ENCODE results near the gene NFE2L2. TPM values are rescaled to one million over a fixed set of nuclear protein-coding genes. Genes with fewer than 3 reads are reported as not detected.
"Not testable (repeated sequence)": the region's sequence is repeated elsewhere in the genome, so short reads cannot be mapped to it uniquely, and the experiment has no call there.

Gene NFE2L2
- polyA plus RNA-seq, 3 donors, result 23.9 to 109 (median 82.1) TPM

DNA sequence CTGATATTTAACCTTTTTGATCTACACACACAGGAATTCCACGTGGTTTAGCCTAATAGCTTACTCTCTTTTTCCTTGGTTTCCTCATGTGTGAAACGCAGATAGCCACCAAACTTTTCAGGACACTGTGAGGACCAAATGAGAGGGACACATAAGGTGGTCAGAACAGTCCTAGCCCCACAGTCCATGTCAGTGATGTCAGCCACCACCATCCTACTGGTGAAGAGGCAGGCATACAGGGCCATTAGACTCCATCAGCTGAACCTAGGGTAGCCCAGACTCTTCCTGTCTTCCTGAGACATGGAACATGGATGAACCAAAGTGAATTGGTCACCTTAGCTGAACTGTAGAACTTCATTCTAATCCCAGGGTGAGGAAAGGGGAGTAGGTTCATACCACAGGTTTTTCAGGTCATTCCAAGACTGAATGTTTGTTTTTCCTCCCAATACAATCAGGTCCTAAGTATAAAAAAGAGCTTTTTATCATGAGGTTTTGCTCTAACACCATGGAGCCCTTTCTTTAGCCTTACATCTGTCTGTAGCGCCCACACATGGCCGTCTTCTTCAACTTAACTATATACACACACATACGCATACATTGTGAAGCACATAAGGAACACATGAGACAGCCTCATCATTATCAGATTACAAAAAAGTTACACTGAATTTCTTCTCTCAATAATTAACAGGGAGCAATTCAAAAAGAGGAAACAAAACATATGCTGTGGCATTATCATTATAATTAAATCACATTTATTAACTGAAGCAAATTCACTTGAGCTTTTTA, 18.5 kb upstream of the NFE2L2 start:
- no peak overlapping the region for H3K27ac ChIP-seq (ENCODE audit: low read depth, low read length)
- WGBS, 3 donors, result 88 to 95% (median 88%) methylated on average over 5 of the region's 5 CpGs

DNA sequence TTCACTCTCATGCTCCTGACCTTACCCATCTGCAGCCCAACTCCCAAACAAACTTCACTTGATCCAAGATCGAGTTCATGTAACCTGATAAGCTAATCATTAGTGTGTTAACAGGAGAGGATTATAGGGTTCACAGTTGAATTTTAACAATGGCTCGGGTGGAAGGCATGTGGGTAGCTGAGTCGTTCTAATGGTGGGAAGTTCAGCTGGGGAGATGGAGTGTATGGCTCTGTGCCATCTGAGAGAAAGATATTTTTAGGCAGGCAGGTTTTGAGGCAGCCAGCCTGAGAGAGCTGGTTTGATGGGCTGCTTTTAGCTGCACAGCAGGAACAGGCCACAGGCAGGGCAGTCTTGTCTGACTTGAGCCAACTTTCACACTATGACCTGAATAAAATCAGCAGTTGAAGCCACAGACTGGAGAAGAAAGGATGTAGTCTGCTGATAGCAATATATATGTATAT, 17.7 kb upstream of the NFE2L2 start:
- H3K27ac ChIP-seq (ENCODE audit: low read depth, low read length), result no peak overlapping the region
- WGBS, 3 donors, result 43 to 67% (median 47%) methylated on average over 3 of the region's 3 CpGs

DNA sequence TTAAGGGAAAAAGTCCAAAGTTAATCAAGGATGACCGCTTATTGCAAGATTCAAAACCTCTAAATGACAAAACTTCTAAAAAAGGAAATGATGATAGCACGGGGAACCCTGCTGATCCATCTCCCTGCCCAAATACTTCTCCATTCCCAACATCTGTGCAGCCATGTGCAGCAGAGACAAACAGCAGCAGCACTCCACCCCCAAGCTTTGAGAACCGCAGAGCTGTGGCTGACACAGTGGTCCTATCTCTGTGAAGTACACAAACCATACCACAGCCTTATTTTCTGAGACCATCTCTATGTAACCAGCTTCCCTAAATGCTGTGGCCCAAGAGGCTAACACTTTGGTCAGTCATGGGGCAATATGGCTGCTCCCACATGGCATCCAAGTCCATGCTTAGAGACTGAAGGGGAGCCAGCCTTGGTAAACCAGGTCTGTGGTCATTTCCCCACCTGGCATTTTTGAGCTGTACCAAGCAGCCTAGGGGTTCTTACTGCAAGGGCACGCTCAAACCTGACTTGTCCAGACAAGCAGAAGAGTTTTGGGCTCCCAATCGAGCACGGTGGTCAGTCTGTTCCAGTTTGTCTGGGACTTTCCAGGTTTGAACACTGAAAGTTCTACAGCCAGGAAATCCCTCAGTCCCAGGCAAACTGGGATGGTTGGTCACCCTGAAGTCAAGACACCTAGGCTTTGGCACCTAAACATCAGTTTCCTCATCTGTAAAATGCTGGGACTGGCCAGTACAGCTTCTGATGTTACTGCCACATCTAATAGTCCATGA, 17.1 kb upstream of the NFE2L2 start:
- 75 to 92% (median 82%) methylated on average over 6 of the region's 6 CpGs for WGBS, 3 donors
- no peak overlapping the region for H3K27ac ChIP-seq (ENCODE audit: low read depth, low read length)

DNA sequence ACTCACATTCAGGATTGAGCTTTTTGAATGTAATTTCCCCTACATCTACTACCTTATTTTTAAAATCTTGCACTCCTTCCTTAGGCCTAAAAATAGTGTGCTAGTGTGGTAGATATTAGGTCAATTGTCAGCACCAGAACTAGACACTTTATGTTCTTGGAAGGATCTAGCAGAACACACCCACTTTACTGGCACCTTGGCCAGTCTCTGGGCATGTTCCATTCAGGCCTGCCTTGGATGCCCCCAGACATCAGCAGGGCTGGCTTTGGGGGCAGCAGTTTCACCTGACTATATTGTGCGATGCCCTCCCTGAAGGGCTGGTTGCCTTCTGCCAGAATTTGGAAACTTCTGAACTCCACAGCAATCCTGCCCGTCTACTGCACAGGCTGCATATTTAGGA, 15.3 kb upstream of the NFE2L2 start:
- 93 to 100% (median 95%) methylated on average over 2 of the region's 2 CpGs for WGBS, 3 donors
- no peak overlapping the region for H3K27ac ChIP-seq (ENCODE audit: low read depth, low read length)

DNA sequence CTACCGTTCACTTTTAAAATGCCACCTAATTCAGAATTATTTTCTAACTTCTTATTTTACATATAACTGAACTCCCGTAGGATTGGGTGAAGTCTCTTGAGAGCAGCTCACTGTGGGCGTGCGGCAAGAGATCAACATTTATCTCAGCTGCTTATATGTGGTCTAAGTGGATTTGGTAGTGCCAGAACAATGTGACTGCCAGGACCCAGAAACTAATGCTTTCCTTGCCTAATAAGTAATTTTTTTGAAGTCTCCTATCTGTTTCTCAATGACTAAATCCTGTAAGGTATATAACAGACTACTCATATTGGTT, 11.2 kb upstream of the NFE2L2 start:
- no peak overlapping the region for H3K27ac ChIP-seq (ENCODE audit: low read depth, low read length)
- WGBS, 3 donors, result 65 to 89% (median 73%) methylated on average over 4 of the region's 4 CpGs

DNA sequence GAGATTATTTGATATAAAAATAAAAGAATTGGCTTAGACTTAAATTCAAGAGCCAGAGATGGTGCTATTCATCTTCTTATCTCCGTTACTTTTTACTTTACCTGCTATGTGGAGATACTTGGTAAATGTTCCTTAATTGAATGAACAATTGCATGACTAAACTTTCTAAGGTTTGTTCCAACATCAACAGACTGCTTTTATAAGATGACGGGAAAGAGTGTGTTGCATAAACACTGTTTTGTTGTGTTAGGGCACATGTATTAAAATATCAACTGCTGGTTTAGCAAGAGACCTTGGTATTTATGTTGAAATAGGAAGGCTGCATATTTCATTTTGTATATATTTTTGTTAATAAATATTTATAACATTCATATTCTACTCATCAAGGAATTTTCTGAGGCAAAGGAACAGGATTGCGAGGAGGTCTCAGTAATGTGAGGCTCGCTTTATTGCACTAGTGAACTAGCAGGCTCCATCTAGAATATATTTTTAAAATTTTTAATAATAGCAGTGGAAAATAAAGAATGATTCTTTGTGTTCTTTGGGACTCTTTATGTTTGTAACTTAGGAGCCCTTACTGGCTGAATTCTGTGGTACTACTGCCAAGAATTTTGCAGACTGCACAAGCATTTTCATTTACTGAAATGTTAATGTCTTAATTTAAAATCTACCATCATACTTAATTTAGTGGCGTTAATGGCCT, 10.7 kb upstream of the NFE2L2 start:
- no peak overlapping the region for H3K27ac ChIP-seq (ENCODE audit: low read depth, low read length)
- WGBS, 3 donors, result 61 to 77% (median 61%) methylated on average over 5 of the region's 5 CpGs

DNA sequence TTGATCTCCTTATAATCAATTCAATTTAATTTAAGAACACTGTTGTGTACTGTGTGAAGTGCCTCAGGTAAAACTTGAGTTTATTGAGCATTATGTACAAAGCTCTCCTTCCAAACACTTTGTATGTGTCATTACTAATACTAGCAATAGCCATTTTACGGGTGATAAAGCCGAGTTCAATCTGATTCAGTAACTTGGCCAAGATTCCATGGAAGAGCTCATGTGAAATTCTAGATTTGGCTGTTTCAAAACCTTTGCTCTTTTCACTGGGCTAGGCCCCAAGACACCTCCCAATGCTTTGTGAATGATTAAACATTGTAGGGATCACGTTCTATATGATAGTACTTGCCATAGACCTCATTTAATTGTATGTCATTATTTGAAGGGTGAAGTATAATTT, 8.9 kb upstream of the NFE2L2 start:
- WGBS, 3 donors, result 32 to 65% (median 59%) methylated on average over 3 of the region's 3 CpGs
- no peak overlapping the region for H3K27ac ChIP-seq (ENCODE audit: low read depth, low read length)

DNA sequence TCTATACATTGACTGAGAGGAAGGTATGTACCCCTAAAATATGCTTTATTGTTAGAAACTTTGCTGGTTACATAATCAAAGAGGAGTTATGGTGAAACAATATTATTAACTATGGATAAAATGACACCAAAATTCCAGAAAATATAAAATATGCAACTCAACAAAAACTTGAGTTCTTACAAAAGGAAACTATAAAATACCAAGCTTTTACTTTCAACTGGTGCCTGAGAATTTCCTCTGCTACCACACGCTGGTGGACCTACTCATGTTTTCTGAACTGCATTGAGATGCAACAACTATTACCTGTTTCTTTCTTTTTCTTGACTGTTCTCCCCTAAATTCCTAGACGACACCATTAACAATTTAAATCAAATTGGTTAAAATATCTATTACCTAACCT, 8.2 kb upstream of the NFE2L2 start:
- WGBS, 3 donors, result 77 to 91% (median 85%) methylated on average over 2 of the region's 2 CpGs
- no peak overlapping the region for H3K27ac ChIP-seq (ENCODE audit: low read depth, low read length)

DNA sequence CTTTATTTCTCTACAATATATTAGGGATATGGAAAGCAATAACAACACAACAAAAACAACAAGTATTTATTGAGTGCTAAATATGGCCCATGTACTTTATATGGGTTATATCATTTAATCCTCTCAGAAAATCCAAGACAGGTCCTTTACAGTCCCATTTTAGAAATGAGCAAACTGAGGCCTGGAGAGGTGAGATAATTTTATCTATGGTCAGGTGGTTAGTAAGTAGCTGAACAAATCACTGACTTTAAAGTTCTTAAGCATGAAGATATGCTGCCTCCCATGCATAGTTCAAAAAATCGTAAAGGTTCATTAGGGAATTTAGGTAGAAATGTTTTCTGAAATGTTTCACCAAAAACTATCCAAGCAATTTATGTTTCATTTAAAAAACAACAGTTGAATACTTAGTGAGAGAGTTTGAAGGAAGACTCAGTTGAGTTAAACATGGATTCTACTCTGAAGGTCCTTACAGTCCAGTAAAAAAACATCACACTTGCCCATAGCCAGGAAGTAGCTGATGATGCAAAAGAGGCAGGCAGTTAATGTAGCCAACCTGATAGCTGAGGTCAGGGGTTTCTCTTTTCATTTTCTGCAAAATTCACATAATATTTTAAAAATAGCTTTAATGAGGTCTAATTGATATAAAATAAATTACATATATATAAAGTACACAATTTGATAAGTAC, 7.6 kb upstream of the NFE2L2 start:
- 93 to 99% (median 95%) methylated on average over 1 of the region's 1 CpG for WGBS, 3 donors
- no peak overlapping the region for H3K27ac ChIP-seq (ENCODE audit: low read depth, low read length)

DNA sequence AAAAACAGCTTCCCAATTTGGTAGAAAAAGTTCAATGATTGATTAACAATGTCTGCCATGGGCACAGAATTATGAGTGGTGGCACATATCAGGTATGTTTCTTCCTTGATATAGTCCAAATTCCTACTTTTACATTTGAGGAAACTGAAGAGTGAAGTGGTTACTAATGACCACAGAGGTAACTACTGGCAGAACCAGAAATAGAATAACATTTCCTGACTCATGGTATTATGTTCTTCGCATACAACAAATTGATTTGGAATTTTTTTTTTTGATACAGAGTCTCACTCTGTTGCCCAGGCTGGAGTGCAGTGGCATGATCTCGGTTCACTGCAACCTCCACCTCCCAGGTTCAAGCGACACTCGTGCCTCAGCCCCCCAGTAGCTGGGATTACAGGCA, 6.0 kb upstream of the NFE2L2 start:
- H3K27ac ChIP-seq (ENCODE audit: low read depth, low read length), result no peak overlapping the region
- 86 to 90% (median 87%) methylated on average over 4 of the region's 4 CpGs for WGBS, 3 donors

DNA sequence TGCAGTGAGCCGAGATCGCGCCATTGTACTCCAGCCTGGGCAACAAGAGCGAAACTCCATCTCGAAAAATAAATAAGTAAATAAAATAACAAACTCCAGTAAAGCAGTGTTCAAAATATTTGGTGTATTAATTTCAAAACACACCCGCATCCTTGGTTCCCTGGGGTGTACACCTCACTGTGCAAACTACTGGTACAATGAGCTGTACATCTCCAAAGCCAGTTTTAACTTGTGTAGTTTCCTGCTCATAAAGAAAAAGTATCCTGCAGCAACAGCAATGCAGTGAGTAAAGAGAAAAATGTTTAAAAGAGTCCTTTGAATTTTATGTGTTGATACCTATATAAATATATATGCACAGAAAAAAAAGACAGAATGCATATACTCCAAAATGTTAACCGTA, 4.4 kb upstream of the NFE2L2 start:
- H3K27ac ChIP-seq (ENCODE audit: low read depth, low read length), result no peak overlapping the region
- WGBS, 3 donors, result 93 to 97% (median 93%) methylated on average over 7 of the region's 7 CpGs

DNA sequence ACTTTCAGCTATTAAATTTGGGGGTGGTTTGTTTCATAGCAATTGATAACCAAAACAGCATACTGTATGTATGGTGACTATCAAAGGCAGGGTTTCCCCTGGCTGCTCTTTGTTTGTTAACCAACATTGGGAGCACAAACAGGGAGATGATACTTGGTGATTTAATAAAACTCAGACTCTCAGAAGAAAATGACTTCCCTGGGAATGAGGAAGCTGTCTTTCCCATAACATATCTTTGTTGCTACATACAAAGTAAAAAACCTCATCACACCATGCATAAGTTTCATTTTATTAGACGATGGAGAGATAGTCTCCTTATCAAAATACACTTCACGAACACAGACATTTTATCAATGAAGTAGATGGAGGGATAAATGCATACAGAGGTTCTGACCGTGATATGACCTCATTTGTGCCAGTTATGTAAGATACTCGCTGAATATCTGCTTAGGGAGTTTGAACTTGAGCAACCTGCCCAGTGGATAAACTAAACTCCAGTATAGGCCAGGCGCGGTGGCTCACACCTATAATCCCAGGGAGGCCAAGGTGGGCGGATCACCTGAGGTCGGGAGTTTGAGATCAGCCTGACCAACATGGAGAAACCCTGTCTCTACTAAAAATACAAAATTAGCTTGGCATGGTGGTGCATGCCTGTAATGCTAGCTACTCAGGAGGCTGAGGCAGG, 3.8 kb upstream of the NFE2L2 start:
- WGBS, 3 donors, result 71 to 86% (median 78%) methylated on average over 8 of the region's 8 CpGs
- H3K27ac ChIP-seq (ENCODE audit: low read depth, low read length), result no peak overlapping the region

DNA sequence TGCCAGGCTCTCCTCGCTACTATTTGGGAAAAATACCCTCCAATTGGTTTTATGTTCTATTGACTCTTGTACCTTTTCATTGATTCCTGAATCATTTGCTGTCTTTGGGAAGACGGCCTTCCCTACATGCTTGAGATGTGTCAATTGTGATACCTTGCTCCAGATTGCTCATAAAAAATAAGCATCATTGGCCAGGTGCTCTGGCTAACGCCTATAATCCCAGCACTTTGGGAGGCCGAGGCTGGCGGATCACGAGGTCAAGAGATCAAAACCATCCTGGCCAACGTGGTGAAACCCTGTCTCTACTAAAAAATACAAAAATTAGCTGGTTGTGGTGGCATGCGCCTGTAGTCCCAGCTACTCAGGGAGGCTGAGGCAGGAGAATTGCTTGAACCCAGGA, 2.4 kb upstream of the NFE2L2 start:
- WGBS, 3 donors, result 90 to 93% (median 93%) methylated on average over 8 of the region's 8 CpGs
- H3K27ac ChIP-seq (ENCODE audit: low read depth, low read length), result not testable (repeated sequence)

DNA sequence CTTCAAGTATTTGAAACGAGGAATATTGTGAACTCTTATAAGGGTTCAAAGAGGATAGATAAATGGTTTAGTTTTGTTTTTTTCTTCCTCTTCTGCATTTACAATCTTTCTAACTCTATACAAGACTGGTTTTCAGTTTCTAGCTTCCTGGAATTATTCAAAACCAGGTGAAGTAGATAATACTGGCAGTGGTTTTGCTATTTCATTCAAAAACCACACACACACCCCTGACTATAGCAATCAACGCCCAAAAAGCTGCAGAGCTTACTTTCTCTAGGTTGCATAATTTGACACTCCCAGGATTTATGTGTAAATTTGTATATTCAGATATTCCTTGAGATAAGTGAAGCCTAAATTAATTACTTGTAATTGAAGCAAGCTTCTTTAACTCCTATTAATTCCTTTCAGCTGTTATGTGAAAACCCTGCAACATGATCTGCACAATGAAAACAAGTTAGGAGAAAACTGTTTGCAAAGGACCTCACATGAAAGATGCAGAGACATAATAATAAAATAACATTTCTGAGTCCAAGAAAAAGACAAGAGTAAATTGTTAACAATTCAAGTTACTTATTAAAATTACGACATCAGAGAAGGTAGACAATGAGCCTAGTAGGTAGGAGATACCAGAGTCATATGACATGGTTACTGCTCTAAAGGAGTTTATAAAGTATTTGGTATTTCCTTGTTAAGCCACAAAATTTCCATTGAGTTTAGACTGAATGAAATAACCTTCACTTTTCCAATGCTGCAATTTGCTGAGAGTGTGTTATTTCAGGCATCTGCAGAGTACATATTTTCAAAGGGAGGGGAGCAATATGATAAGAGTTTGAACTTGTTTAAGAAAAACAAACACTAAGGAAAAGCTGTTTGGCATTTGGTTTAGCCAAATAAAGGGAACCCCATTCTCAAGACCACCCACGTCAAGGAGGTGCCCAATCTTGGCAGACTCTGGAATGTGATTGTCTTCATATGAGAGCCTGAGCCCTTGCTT, 1.6 kb upstream of the NFE2L2 start:
- no peak overlapping the region for H3K27ac ChIP-seq (ENCODE audit: low read depth, low read length)
- WGBS, 3 donors, result 13 to 21% (median 13%) methylated on average over 4 of the region's 4 CpGs

DNA sequence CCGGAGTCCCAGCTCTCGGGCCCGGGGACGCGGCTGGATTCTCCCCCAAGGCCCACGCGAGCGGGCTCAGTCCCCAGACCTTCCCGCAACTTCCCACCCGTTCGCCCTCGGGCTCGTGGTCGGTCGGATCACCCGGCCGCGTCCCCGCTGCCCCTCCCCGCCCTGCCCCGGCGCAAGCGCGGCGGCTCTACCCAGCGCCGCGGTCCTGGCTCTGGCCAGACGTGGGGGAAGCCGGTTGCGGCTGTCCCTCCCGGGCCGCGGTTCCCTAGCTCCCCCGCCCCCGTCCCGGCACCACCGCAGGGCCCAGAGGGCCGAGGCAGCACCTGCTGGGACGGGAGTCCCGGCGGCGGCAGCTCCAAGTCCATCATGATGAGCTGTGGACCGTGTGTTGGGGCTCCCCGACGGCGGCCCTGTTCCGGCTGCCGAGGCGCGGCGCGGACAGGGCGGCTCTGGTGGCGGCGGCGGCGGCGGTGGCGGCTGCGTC, 276 bp downstream of the NFE2L2 start:
- 0 to 1% (median 0%) methylated on average over 20 to 61 of the region's 61 CpGs for WGBS, 3 donors
- peak overlapping the region; percentile 99 for H3K27ac ChIP-seq (ENCODE audit: low read depth, low read length)

DNA sequence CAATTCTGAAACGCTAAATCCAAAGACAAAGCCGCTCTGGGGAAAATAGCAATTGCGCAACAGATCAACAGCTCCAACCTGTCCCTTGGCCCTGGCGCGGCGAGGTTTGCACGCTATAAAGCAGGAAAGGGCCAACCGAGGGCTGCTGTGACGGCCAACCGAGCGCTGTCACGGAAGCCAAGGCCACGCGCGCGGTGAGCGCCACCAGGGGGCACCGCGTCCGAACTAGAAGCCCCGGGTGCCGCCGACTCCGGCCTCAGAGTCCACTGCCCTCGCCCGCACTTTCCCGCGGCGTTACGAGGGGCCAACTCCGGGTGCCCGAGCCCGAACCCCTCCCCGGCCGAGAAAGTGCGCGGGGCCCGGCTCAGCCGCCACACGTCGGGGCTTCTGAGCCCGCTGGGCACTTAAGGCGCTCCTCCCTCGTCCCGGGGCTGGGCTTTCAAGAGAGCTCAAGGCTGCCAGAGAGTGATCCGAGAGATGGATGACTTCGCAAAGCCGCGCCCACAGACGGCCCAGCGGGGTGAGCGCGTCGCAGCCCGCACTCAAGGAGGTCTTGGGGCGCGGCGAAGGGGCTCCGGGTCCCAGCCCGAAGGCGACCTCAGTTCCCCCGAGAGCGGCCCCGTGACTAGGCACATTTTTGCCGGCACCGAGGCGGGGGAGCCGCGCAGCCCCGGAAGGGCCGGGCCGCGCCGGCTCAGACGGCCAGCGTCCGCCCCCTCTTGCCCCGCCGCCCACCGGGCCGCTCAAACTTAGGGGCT, 897 bp downstream of the NFE2L2 start:
- 0 to 1% (median 0%) methylated on average over 73 to 81 of the region's 81 CpGs for WGBS, 3 donors
- peak overlapping the region; percentile 99 for H3K27ac ChIP-seq (ENCODE audit: low read depth, low read length)
